ENCODE data around the gene GDAP2. TPM values are rescaled to one million over a fixed set of nuclear protein-coding genes. Genes with fewer than 3 reads are reported as not detected.
"Not testable (repeated sequence)": the region's sequence is repeated elsewhere in the genome, so short reads cannot be mapped to it uniquely, and the experiment has no call there.

The GDAP2 gene
- total RNA-seq, 1 donor from 2014 or later, result 18.8 TPM

GRCh38 chr1:117852853-117853553 is 76.4 kb downstream of the GDAP2 start:
- Histone ChIP-seq H3K9me3 (replicated peaks) (no peaks in the 10 kb centered on the region), H3K4me3 (no peak overlapping the region), H3K27ac (replicated peaks) (no peak overlapping the region), H3K4me1 (no peaks in the 10 kb centered on the region), H3K27me3 (ENCODE audit: low read depth) (no peaks in the 10 kb centered on the region), H3K36me3 (peaks cover 12% of the 10 kb centered on the region)
- intact Hi-C loops (cut with micrococcal nuclease), result no loop called here
- DNase-seq, result no peak
- TF ChIP-seq CTCF (IDR thresholded peaks at IDR 0.05; ENCODE audit: borderline replicate concordance), result no peak

GRCh38 chr1:117851687-117852086 is 77.7 kb downstream of the GDAP2 start:
- H3K4me1 ChIP-seq, result peaks cover 4% of the 10 kb centered on the region
- DNase-seq, result no peak

GRCh38 chr1:117846674-117847425 is 82.6 kb downstream of the GDAP2 start:
- DNase-seq, result no peak
- intact Hi-C loops (cut with micrococcal nuclease), result no loop called here
- peaks cover 4% of the 10 kb centered on the region for H3K4me1 ChIP-seq
- TF ChIP-seq CTCF (IDR thresholded peaks at IDR 0.05; ENCODE audit: borderline replicate concordance), result no peak
- H3K9me3 ChIP-seq (replicated peaks), result peaks cover 17% of the 10 kb centered on the region
- H3K27ac ChIP-seq (replicated peaks), result no peak overlapping the region
- peaks cover 27% of the 10 kb centered on the region for H3K36me3 ChIP-seq
- H3K27me3 ChIP-seq (ENCODE audit: low read depth), result no peaks in the 10 kb centered on the region
- no peak overlapping the region for H3K4me3 ChIP-seq

More at GRCh38 chr1:117851687-117852086, 77.7 kb downstream of the GDAP2 start:
- H3K9me3 ChIP-seq (replicated peaks), result no peaks in the 10 kb centered on the region
- no peak for TF ChIP-seq CTCF (IDR thresholded peaks at IDR 0.05; ENCODE audit: borderline replicate concordance)
- H3K27ac ChIP-seq (replicated peaks), result no peak overlapping the region
- intact Hi-C loops (cut with micrococcal nuclease), result no loop called here
- H3K36me3 ChIP-seq, result peaks cover 12% of the 10 kb centered on the region
- H3K27me3 ChIP-seq (ENCODE audit: low read depth), result no peaks in the 10 kb centered on the region
- no peak overlapping the region for H3K4me3 ChIP-seq

- intact Hi-C loops (cut with micrococcal nuclease), result not testable (repeated sequence)
These were observed 84.9 kb downstream of the GDAP2 start for GRCh38 chr1:117844478-117844877.

GRCh38 chr1:117843791-117844190 is 85.6 kb downstream of the GDAP2 start:
- no peak for TF ChIP-seq CTCF (IDR thresholded peaks at IDR 0.05; ENCODE audit: borderline replicate concordance)
- no peak overlapping the region for H3K27ac ChIP-seq (replicated peaks)
- intact Hi-C loops (cut with micrococcal nuclease), result no loop called here
- H3K4me1 ChIP-seq, result peaks cover 4% of the 10 kb centered on the region
- H3K4me3 ChIP-seq, result no peak overlapping the region
- no peaks in the 10 kb centered on the region for H3K27me3 ChIP-seq (ENCODE audit: low read depth)
- H3K9me3 ChIP-seq (replicated peaks), result peaks cover 17% of the 10 kb centered on the region
- no peak for DNase-seq
- peaks cover 30% of the 10 kb centered on the region for H3K36me3 ChIP-seq

More at GRCh38 chr1:117844478-117844877, 84.9 kb downstream of the GDAP2 start:
- Histone ChIP-seq H3K36me3 (peaks cover 30% of the 10 kb centered on the region), H3K9me3 (replicated peaks) (peaks cover 17% of the 10 kb centered on the region)
- H3K4me3 ChIP-seq; DNase-seq; H3K4me1 ChIP-seq; H3K27me3 ChIP-seq (ENCODE audit: low read depth); H3K27ac ChIP-seq (replicated peaks): not testable (repeated sequence)
